Measurements from ENCODE around the gene MRPS15. TPM values are rescaled to one million over a fixed set of nuclear protein-coding genes. Genes with fewer than 3 reads are reported as not detected.

The MRPS15 gene
- total RNA-seq, 1 donor from 2014 or later: 78.8 TPM

DNA sequence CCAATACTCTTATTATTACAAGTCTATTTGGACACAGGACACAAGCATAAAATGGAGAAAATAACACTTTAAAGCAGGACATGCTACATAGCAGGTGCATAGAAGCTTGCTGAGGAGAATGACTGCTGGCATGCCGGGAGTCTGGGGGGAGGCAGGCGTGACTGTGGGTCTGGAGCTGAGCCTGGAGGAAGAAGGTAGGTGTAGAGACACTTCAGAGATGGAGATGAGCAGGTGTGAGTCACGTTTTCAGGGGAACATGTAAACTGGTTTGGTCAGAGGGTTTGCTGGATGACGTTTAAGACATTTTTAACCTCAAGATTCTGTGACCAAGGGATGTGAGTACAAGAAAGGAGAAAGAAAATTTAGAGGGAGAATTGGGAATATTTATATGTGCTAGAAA, 38.4 kb downstream of the MRPS15 start:
- Mint-ChIP-seq H3K9me3 (ENCODE audit: unreplicated experiment) (no peaks in the 10 kb centered on the region), H3K36me3 (ENCODE audit: low read depth, unreplicated experiment) (peaks cover 6% of the 10 kb centered on the region), H3K27me3 (ENCODE audit: unreplicated experiment) (peaks cover 3% of the 10 kb centered on the region), H3K4me1 (ENCODE audit: unreplicated experiment) (peaks cover 3% of the 10 kb centered on the region), H3K27ac (ENCODE audit: unreplicated experiment) (no peak overlapping the region), H3K4me3 (ENCODE audit: unreplicated experiment) (no peak overlapping the region)
- no peak for TF ChIP-seq CTCF (IDR thresholded peaks at IDR 0.05; ENCODE audit: unreplicated experiment)
- DNase-seq (ENCODE audit: low spot score): no peak

- H3K4me3 Mint-ChIP-seq (ENCODE audit: unreplicated experiment): no peak overlapping the region
- no peak for DNase-seq (ENCODE audit: low spot score)
- H3K27me3 Mint-ChIP-seq (ENCODE audit: unreplicated experiment): no peaks in the 10 kb centered on the region
- H3K36me3 Mint-ChIP-seq (ENCODE audit: low read depth, unreplicated experiment): no peaks in the 10 kb centered on the region
- TF ChIP-seq CTCF (IDR thresholded peaks at IDR 0.05; ENCODE audit: unreplicated experiment): no peak
- peaks cover 9% of the 10 kb centered on the region for H3K4me1 Mint-ChIP-seq (ENCODE audit: unreplicated experiment)
- no peak overlapping the region for H3K27ac Mint-ChIP-seq (ENCODE audit: unreplicated experiment)
- H3K9me3 Mint-ChIP-seq (ENCODE audit: unreplicated experiment): no peaks in the 10 kb centered on the region
Observed at GRCh38 chr1:36421649-36422048, 42.5 kb downstream of the MRPS15 start.

GRCh38 chr1:36420836-36421317, 43.3 kb downstream of the MRPS15 start:
- peak; percentile 96 for DNase-seq (ENCODE audit: low spot score)
- no peaks in the 10 kb centered on the region for H3K27me3 Mint-ChIP-seq (ENCODE audit: unreplicated experiment)
- peak; percentile 73 for TF ChIP-seq CTCF (IDR thresholded peaks at IDR 0.05; ENCODE audit: unreplicated experiment)
- peak overlapping the region; percentile 72 for H3K27ac Mint-ChIP-seq (ENCODE audit: unreplicated experiment)
- peaks cover 9% of the 10 kb centered on the region for H3K4me1 Mint-ChIP-seq (ENCODE audit: unreplicated experiment)
- H3K9me3 Mint-ChIP-seq (ENCODE audit: unreplicated experiment): no peaks in the 10 kb centered on the region
- no peaks in the 10 kb centered on the region for H3K36me3 Mint-ChIP-seq (ENCODE audit: low read depth, unreplicated experiment)
- no peak overlapping the region for H3K4me3 Mint-ChIP-seq (ENCODE audit: unreplicated experiment)

- DNase-seq (ENCODE audit: low spot score): no peak
- H3K27ac Mint-ChIP-seq (ENCODE audit: unreplicated experiment): peak overlapping the region; percentile 72
- no peaks in the 10 kb centered on the region for H3K36me3 Mint-ChIP-seq (ENCODE audit: low read depth, unreplicated experiment)
- H3K4me3 Mint-ChIP-seq (ENCODE audit: unreplicated experiment): no peak overlapping the region
- no peak for TF ChIP-seq CTCF (IDR thresholded peaks at IDR 0.05; ENCODE audit: unreplicated experiment)
- no peaks in the 10 kb centered on the region for H3K9me3 Mint-ChIP-seq (ENCODE audit: unreplicated experiment)
- peaks cover 9% of the 10 kb centered on the region for H3K4me1 Mint-ChIP-seq (ENCODE audit: unreplicated experiment)
- no peaks in the 10 kb centered on the region for H3K27me3 Mint-ChIP-seq (ENCODE audit: unreplicated experiment)
Observed at GRCh38 chr1:36420409-36420808, 43.8 kb downstream of the MRPS15 start.

- no peak overlapping the region for H3K4me3 Mint-ChIP-seq (ENCODE audit: unreplicated experiment)
- H3K4me1 Mint-ChIP-seq (ENCODE audit: unreplicated experiment): peaks cover 9% of the 10 kb centered on the region
- no peaks in the 10 kb centered on the region for H3K36me3 Mint-ChIP-seq (ENCODE audit: low read depth, unreplicated experiment)
- no peak overlapping the region for H3K27ac Mint-ChIP-seq (ENCODE audit: unreplicated experiment)
- H3K27me3 Mint-ChIP-seq (ENCODE audit: unreplicated experiment): no peaks in the 10 kb centered on the region
- H3K9me3 Mint-ChIP-seq (ENCODE audit: unreplicated experiment): no peaks in the 10 kb centered on the region
- DNase-seq (ENCODE audit: low spot score): no peak
- no peak for TF ChIP-seq CTCF (IDR thresholded peaks at IDR 0.05; ENCODE audit: unreplicated experiment)
Observed at GRCh38 chr1:36419569-36419968, 44.6 kb downstream of the MRPS15 start.
